Ramos (cell line): ENCODE data around the gene ERGIC3.

Experiments
- in situ Hi-C: fragments of 300-500 bp; cut with MboI; formaldehyde crosslinking; loops from one replicate; pipeline ENCODE4 v1.14.3; 2022; ENCODE audit warnings: low sequenced_read_pairs; ENCODE audit not compliant: unreplicated experiment

ERGIC3 gene

DNA sequence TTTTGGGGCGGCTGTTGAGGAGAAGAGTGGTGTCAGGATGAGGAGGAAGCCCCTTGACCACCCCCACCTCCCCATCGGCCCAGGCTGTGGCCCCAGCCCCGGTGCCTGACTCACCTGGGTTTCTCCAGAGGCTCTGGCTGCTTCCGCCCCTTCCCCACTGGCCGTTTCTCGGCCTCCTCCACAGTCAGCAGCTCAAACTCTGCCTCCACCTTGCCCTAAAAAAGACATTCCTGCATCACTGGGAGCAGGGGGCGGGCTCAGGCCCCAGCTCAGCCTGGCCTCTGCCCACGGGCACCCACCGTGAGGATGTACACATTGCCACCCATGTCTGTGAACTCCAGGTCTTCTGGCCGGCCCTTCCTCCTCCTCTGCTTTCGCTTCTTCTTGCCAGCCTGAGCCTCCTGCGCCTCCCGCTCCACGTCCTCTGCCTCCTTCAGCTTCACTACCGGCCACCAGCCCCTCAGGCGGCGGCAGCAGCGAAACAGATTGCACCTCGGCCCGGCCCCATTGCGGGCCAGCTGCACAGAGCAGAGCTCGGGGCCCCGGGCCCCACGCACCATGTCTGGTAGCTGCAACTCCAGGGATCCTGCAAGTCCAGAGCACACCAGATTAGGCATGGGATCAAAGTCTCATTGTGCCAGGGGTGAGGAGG lies 17.3 kb downstream of the ERGIC3 start:
- in situ Hi-C loops: no loop called here

DNA sequence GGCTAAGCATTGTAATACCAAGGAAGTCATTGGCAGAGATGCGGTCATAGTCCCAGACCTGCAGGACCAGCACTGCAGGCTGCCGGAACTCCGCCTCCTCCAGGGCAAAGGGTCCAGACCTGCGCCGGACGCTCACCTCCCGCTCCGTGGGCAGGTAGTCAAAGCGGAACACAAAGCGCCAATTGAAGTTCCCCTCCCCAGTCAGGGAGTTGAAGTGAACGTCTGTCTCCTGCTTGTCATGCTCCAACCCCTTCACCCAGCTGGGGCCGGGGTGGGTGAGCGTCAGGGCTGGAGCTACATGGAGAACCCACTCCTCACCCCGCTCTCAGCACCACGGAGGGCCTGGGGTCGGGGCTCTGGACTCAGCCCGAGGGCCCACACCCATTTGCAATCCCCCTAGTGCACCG lies 18.2 kb downstream of the ERGIC3 start:
- in situ Hi-C loops: no loop called here

DNA sequence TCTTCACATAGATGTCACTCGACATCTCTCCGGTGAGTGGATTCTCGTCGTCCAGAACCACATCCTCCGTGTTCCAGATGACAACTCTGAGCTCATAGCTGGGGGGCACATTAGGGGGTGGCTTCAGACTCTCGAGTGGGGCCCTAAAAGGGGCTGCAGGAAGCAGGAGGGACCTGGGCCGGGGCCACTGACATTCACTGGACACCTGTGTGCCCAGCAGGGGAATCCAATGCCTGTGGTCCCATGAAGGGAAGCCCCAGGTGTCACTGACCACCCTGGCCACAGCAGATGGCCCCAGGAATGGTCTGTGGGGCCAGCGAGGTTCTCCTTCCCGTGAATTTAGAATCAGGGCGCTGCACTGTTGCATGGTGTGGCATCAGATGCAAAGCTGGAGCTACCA lies 18.7 kb downstream of the ERGIC3 start:
- in situ Hi-C loops: no loop called here

DNA sequence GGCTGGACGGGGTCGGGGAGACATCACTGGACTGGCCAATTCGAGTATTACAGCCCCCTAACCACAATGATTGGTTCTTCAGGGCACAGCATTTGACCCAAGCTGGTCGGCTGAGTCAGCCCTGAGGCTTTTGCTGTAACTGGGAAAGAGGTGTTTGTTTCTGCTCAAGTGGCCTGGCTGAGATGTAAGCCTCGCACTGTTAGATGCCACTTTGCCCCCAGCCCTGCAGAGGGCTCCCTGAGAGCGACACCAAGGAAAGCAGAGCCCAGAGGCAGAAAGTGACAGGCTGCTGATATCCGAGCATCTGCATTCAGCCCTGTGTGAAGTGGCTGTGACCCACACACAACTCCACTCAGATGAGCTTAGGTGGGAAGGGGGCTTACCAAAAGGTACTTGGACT lies 19.4 kb downstream of the ERGIC3 start:
- in situ Hi-C loops: no loop called here

DNA sequence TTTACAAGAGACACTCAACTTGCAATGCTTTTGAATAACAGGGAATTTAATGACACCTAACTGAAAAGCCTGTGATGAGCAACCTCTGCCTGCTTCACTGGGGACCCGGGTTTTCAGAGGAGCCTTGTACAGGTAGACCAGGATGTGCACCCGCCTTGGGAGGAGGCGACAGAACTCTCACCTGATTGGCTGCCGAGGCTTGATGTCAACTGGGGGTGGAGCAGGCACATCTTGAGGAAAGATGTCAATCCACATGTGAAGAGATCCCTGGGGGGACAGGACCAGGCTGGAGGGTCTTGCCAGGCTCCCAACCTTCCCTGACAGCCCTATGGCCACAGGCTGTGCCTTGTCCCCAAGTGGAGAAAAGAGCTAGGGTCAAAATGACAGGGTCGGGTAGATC lies 19.8 kb downstream of the ERGIC3 start:
- in situ Hi-C loops: no loop called here

DNA sequence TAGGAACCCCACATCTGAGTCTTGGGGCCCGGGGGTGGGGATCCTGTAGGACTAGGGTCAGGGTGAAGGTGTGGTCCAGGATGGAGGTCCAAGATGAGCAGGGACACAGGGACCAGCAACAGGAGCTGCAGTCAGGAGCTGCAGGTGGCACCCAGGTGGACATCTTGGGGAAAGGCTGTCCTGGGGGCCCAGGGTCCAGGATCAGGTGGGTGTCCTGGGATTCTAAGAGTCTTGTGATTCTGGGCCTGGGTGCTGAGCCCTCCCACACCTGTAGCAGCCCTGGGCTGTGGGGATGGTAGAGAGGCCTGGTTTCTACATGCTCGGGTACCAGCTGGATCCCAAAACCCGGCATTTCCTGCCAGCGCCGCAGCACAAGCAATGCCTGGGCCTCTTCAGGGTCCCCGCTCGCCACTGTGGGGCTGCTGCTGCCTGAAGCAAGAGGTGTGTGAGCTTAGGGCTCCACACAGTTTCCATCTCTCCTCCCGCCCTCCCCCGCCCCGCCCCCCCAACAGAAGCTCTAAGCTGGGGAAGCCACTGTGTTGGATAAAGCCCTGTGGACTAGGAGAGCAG lies 20.7 kb downstream of the ERGIC3 start:
- in situ Hi-C loops: no loop called here

DNA sequence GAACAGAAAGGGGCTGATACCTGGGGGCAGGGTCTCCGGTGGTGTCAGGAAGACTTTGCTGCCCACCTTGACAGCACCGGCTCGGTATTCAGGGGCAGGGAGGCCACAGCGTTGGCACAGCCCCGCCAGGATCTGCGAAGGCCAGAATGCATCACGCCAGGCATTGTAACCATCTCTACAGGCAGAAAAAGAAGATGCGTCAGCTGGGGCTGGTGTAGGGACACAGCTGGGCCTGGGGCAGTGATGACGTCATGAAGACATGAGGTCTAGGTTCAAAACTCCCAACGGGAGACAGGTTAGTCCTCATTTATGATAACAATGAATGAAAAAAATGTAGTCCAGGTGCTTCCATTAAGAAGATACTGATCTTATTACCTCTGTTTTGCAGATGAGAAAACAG lies 22.0 kb downstream of the ERGIC3 start:
- in situ Hi-C loops: no loop called here

DNA sequence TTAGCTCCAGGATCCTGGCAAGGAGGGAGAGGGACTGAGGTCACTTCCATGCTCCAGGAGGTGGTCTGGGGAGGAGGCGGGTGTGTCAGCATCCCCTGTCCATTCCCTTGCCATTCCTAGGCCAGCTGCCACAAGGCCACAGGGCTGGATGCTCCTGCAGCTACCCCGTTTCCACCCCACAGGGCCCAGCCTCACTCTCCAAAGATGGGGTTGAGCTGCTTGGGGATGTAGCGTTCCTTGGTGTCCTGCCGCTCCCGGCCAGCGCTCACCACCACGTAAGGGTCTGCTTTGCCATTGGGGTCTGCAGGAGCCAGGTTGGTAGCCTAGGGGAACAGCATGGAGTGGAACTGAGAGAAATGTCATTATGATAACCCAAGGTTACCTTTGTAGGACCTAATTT lies 23.0 kb downstream of the ERGIC3 start:
- in situ Hi-C loops: no loop called here

DNA sequence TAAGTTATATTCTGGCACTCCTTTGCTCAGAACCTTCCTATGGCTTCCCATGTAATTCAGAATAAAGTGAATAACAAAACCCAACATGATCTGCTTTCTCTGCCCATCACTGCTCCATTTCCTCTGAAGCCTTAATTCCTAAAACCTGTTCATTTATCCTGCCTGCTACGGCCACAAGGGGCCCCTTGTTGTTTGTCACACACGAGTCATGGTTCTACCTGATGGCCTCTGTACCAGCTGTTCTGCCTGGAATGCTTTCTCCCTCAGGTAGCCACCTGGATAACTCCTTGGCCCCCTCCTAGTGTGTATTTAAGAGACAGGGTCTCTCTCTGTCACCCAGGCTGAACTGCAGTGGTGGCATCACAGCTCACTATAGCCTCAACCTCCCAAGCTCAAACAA lies 26.8 kb downstream of the ERGIC3 start:
- in situ Hi-C loops: no loop called here

DNA sequence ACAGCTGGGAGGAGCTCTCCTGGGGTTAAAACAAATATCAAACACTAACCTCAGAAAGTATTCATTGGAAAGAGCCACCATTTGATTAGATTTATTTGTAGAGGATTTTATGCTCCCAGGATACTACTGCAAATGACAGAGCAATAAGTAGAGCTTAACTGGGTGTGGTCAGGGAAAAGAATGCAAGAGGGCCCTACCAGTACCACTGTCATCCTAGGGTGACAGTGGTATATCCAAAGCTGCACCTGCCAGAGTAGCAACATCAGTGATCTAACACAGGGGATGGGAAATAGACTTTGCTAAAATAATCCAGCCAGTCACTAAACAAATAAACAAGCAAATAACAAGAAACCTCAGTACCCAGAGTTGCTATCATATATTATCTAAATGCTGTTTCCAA lies 29.7 kb downstream of the ERGIC3 start:
- in situ Hi-C loops: no loop called here

DNA sequence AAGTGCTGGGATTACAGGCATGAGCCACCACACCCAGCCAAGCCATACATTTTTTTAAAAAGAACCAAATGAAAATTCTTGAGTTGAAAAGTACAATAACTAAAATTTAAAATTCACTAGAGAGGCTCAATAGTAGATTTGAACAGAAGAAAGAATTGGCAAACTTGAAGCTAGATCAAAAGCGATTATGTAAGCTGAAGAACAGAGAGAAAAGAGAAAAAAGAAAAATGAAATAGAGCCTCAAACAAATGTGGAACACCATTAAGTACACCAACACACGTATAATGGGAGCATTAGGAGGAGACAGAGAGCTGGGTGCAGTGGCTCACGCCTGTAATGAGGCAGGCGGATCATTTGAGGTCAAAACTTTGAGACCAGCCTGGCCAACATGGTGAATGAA lies 31.0 kb downstream of the ERGIC3 start:
- in situ Hi-C loops: no loop called here

DNA sequence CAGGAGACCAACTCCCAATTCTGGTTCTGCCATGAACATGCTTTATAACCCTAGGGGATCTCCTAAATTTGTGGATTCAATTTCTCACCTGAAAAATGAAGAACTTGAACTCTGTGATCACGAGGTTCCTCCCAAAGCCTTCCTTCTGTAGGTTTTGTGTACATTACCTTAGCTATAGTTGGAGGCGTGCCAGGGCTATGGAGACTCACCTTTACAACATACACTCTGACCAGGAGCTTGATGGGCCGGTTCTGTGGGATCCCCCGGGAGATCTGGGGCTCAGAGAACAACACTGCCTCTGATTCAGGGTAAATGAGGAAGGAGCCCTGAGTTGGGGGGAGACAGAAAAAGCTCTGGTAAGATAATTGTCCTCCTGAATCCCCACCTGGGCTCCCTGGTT lies 34.1 kb downstream of the ERGIC3 start:
- in situ Hi-C loops: no loop called here

DNA sequence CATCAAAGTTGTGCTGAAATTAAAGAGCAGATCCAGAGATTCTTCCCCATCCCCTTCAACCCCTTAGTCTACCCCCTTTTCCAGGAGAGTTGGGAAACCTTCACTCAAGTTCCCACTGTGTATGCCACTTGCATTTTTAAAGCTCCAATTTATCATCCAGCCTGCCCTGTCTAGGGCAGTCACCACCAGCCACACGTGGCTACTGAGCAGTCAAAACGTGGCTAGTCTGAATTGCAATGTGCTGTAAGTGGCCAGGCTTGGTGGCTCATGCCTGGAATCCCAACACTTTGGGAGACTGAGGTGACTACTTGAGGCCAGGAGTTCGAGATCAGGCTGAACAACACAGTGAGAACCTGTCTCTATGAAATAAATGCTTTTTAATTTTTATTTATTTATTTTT lies 34.9 kb downstream of the ERGIC3 start:
- in situ Hi-C loops: no loop called here

DNA sequence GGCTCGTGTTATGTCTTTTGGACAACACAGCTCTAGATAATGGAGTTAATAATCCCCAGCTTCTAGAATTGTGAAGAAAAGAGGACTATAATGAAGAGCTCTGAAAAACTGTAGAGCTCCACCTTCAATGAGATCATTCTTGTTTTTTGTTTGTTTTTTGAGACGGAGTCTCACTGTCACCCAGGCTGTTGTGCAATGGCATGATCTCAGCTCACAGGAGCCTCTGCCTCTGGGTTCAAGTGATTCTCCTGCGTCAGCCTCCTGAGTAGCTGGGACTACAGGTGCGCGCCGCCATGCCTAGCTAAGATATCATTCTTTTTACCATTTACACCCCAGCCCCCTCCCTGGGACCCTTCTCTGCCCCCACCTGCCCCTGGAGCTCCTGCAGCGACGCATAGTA lies 36.6 kb downstream of the ERGIC3 start:
- in situ Hi-C loops: no loop called here

DNA sequence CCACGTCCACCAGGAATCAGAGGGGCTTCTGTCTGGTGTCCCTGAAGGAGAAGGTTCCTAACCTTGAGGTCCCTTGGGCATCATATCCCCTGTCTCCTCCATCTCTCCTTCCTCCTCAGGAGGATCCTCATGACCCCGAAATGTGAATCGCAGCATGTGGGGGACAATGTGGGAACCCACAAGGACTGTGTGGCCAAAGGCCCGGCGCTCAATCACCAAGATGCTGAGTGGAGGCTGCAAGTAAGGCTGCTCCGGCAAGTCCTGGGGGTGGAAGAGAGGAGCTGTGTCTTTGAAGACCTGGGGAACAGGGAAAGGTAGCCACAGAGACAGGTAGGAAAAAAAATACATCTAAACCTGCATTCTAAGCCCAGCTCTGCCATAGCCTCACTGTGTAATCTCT lies 37.3 kb downstream of the ERGIC3 start:
- in situ Hi-C loops: no loop called here

DNA sequence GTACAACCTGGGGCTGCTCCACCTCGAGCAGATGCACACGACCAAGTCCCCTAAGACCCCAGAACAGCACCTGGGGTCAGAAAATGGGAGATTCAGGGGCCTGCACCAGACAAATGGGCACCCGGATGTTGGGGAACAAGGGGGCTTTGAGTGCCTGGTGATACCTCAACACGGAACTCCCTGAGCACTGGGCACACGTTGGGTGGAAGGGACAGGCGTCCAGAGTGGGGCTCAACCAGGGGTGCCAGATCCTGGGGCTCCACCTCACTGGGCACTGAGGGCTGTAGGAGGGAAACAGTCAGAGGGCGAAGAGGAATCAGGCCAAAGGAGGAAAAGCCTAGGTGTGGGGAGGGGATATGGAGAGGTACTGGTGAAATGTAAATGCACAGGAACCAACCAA lies 40.3 kb downstream of the ERGIC3 start:
- in situ Hi-C loops: no loop called here

DNA sequence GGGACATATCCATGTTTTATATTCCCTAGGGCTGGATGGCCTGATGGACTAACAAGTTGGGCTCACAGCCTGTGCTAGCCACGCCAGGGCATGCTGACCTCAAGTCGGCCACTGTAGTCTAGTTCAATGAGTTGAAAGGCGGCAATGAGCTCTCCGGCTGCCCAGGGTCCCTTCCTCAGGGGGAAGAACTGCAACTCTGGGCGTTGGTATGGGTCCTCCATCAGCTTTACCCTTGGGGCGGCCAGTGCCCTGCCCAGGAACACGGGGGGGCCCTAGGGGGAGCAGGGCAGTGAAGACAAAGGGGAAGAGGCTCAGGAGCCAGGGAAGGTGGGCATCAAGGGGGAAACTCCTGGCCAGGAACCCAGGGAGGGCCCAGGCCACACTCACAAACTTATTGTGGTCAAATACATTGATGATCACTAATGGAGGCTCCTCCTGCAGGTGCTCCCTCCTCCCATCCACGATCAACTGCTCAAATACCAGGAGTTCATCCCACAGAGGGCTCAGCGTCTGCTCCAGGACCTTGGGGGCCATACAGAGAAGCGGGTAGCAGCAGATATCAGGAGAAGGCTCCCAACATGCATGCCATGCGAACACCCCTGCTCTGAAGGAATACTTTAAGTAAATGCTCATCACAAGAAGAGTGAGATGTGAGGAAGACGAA lies 41.0 kb downstream of the ERGIC3 start:
- in situ Hi-C loops: no loop called here

DNA sequence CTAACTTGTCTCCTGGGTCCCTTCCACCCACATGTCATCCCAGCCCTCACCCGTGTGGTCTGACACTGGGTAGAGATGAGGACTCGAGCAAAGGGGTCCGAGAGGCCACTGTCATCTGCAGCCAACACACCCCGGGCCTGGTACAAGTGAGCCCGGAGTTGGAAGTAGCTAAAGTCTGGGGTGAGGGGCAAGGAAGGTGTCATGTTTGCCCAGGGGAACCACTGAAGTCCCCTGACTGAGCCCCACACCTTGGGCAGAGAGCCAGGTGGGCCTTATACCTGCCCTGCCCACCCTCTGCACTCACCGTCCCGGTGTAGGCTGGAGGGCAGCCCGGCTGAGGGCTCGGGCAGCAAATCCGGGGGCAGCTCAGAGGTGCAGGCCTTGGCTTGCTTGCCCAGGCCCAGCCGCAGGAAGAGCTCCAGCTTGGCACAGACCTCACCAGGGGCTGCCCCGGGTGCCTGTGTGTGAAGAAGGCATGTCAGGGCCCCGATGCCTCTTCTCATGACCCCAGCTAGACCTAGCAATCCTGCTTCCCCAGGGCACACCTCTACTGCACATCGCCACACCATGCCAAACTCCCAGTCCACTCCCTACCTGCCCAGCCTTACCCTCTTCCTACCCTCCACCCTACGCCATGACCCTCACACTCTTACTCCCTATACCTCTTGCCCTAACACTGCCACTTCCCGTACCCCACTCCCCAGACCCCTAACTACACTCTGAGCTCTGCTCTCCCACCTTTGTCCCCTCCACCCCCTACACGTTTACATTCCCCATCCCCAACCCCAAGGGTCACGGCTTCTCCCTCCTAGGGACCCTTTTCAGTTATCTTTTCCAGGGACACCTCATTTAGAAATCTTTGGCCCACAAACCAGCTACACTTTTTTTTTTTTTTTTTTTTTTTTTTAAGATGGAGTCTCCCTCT lies 42.0 kb downstream of the ERGIC3 start:
- in situ Hi-C loops: no loop called here

DNA sequence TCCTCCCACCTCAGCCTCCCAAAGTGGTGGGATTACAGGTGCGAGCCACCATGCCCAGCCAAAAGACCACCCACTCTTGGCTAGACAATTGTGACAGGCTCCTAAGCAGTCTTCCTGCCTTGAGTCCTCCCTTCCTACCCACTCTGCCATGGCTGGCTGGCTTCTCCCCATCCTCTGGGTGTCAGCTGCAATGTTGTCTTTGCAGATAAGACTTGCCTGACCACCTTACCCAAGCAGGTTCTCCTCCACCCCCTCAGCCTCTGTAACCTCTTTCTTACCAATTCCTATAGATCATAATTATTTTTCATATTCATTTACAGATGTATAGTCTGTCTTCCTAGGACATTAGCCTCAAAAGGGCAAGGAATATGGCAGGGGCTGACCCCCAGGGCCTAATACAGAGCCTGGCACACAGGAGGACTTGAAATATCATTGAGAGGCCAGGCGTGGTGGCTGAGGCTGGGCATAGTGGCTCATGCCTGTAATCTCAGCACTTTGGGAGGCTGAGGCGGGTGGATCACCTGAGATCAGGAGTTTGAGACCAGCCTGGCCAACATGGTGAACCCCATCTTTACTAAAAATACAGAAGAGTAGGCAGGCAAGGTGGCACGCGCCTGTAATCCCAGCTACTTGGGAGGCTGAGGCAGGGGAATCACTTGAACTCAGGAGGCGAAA lies 45.0 kb downstream of the ERGIC3 start:
- in situ Hi-C loops: no loop called here

DNA sequence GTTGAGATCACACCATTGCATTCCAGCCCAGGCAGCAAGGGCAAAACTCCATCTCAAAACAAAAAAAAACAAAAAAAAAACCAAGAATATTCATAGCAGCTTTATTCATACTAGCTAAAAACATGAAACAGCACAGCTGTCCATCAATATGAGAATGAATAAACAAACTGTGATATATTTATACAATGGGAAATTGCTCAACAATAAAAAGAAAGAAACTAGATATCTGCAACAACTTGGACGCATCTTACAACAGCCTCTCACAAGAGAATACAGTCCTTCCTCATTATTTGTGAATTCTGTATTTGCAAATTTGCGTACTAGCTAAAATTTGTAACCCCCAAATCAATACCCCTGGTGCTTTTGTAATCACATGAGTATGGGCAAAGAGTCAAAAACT lies 45.6 kb downstream of the ERGIC3 start:
- in situ Hi-C loops: no loop called here
